Endothelial cell of umbilical vein (primary cell): ENCODE data around the gene CHN1. TPM values are rescaled to one million over a fixed set of nuclear protein-coding genes. Genes with fewer than 3 reads are reported as not detected.

Source experiments
- BruUV-seq: library from RNA; stranded (reverse); fragments of 400-500 nt; replicated peaks from 2 replicates; lab custom pipeline; 2021; lab: Mats Ljungman, UMichigan
- CTCF ChIA-PET: fragments of 300-600, 350-600 bp; sonication (Branson Sonifier 250); formaldehyde crosslinking; loops from one replicate; lab custom pipeline; 2021; ENCODE audit warnings: antibody characterized with exemption, inconsistent platforms; lab: Charles Lee
- POLR2A ChIA-PET: fragments of 300-600, 350-600 bp; sonication (Branson Sonifier 250); formaldehyde crosslinking; loops from one replicate; lab custom pipeline; 2021; ENCODE audit warnings: antibody characterized with exemption, inconsistent platforms; lab: Charles Lee
- DNase-seq: peaks from one replicate; pipeline ENCODE4 v3.0.0-alpha.2; 2011; ENCODE audit warnings: low read depth, low spot score
- FAIRE-seq: peaks from 2 replicates; lab custom pipeline; 2011; peaks lifted over from hg19 to GRCh38; lab: Jason Lieb, UNC
- H2AFZ ChIP-seq: 2 replicates; pipeline ENCODE4 v1.6.0; 2012; ENCODE audit warnings: low read depth, low read length, control low read depth, inconsistent platforms
- H3K27ac ChIP-seq: 2 replicates; pipeline ENCODE4 v1.5.1; 2011; ENCODE audit warnings: low read depth, mild to moderate bottlenecking, control low read depth, low read length, moderate library complexity; ENCODE audit not compliant: insufficient read depth
- H3K27me3 ChIP-seq, 2 experiments: 2 replicates each; pipeline versions ENCODE4 v1.6.0 to v1.6.1; 2011; ENCODE audit warnings: low read length in 2 of 2, mixed read lengths in 1 of 2; ENCODE audit not compliant: control insufficient read depth in 2 of 2, insufficient read depth in 2 of 2
- H3K36me3 ChIP-seq, 2 experiments: 2 replicates in 1 of 2; 3 replicates in 1 of 2; pipeline ENCODE4 v1.5.1; 2011; ENCODE audit warnings: low read length in 2 of 2, mild to moderate bottlenecking in 1 of 2, moderate library complexity in 1 of 2; ENCODE audit not compliant: control insufficient read depth in 2 of 2, insufficient read depth in 2 of 2; ENCODE audit errors: extremely low read depth in 1 of 2
- H3K4me1 ChIP-seq: 3 replicates; pipeline ENCODE4 v1.5.1; 2011; ENCODE audit warnings: mild to moderate bottlenecking, low read length; ENCODE audit not compliant: control insufficient read depth, insufficient read depth; ENCODE audit errors: extremely low read depth
- H3K4me2 ChIP-seq: 2 replicates; pipeline ENCODE4 v1.6.1; 2011; ENCODE audit warnings: low read length, control low read depth, mixed read lengths; ENCODE audit not compliant: insufficient read depth
- H3K4me3 ChIP-seq, 3 experiments: fragments of 200-600 bp in 1 of 3; sonication (generic), shearing (Covaris generic) in 1 of 3; replicated peaks in 1 of 3; 2 replicates each; pipeline ENCODE4 v1.5.1; 2011 to 2016; ENCODE audit warnings: control low read depth in 3 of 3, low read length in 3 of 3, mild to moderate bottlenecking in 2 of 3, inconsistent platforms in 1 of 3, low read depth in 1 of 3, moderate library complexity in 1 of 3; ENCODE audit not compliant: insufficient read depth in 1 of 3
- H3K79me2 ChIP-seq: 2 replicates; pipeline ENCODE4 v1.6.0; 2012; ENCODE audit warnings: low read length, inconsistent platforms; ENCODE audit not compliant: control insufficient read depth, insufficient read depth
- H3K9ac ChIP-seq: replicated peaks from 2 replicates; pipeline ENCODE3; 2011; ENCODE audit warnings: low read length, control low read depth; ENCODE audit not compliant: insufficient read depth; ENCODE audit errors: extremely low read depth
- H3K9me1 ChIP-seq: replicated peaks from 3 replicates; pipeline ENCODE4 v1.6.0; 2011; ENCODE audit warnings: mild to moderate bottlenecking, low read length; ENCODE audit not compliant: control insufficient read depth, insufficient read depth; ENCODE audit errors: extremely low read depth
- H3K9me3 ChIP-seq: replicated peaks from 2 replicates; pipeline ENCODE4 v1.5.1; 2012; ENCODE audit warnings: low read length, inconsistent platforms; ENCODE audit not compliant: control insufficient read depth, insufficient read depth
- H4K20me1 ChIP-seq: replicated peaks from 2 replicates; pipeline ENCODE3; 2011; ENCODE audit warnings: mild to moderate bottlenecking, low read length; ENCODE audit not compliant: control insufficient read depth, insufficient read depth; ENCODE audit errors: extremely low read depth
- EZH2 ChIP-seq: IDR thresholded peaks from 2 replicates; pipeline ENCODE4 v1.6.1; 2012; ENCODE audit warnings: borderline replicate concordance, low read depth, mild to moderate bottlenecking, moderate library complexity, low read length, inconsistent platforms; ENCODE audit not compliant: severe bottlenecking
- FOS ChIP-seq: IDR thresholded peaks from 2 replicates; pipeline ENCODE4 v1.6.1; 2011; ENCODE audit warnings: mild to moderate bottlenecking, low read length, moderate library complexity, borderline replicate concordance; ENCODE audit not compliant: insufficient read depth
- GATA2 ChIP-seq: IDR thresholded peaks from 2 replicates; pipeline ENCODE4 v1.7.0; 2011; ENCODE audit warnings: low read depth, mild to moderate bottlenecking, moderate library complexity, mixed read lengths, low read length; ENCODE audit not compliant: insufficient read length, insufficient read depth
- JUN ChIP-seq: IDR thresholded peaks from 2 replicates; pipeline ENCODE4 v1.6.1; 2011; ENCODE audit warnings: borderline replicate concordance, low read depth; ENCODE audit not compliant: insufficient read length, insufficient read depth
- POLR2A ChIP-seq: IDR thresholded peaks from 2 replicates; pipeline ENCODE4 v1.6.1; 2012; ENCODE audit warnings: low read depth, mild to moderate bottlenecking, control low read depth, low read length
- POLR2AphosphoS5 ChIP-seq: IDR thresholded peaks from 2 replicates; pipeline ENCODE4 v1.6.1; 2012; ENCODE audit warnings: low read depth, mild to moderate bottlenecking, control low read depth, low read length, moderate library complexity; ENCODE audit not compliant: insufficient read depth
- dilution Hi-C: fragments of 300-500 bp; cut with MboI; formaldehyde crosslinking; loops from one replicate; pipeline ENCODE4 v1.15.0; 2019; ENCODE audit warnings: low sequenced_read_pairs; ENCODE audit not compliant: extremely low pct_ligation_motif_present
- intact Hi-C: fragments of 100-400 bp; cut with micrococcal nuclease; formaldehyde crosslinking; loops from one replicate; pipeline ENCODE4 v1.10.0; 2022
- polyA plus RNA-seq, 4 experiments: library from polyadenylated mRNA; depleted of rRNA in 3 of 4; stranded (reverse) in 3 of 4; unstranded in 1 of 4; fragments of >200 nt; gene quantifications; 2 replicates each; pipeline versions ENCODE4 v1.2.1 to v1.2.3, GENCODE V29; 2011 to 2012; ENCODE audit warnings: missing spikeins in 1 of 4
- total RNA-seq: library from RNA; stranded (reverse); gene quantifications from 2 replicates; pipeline ENCODE4 v1.2.3, GENCODE V29; 2021
- TF ChIP-seq, protein P1 (sequence below), 2 donors: IDR thresholded peaks; 1 replicate in 1 of 2; 2 replicates in 1 of 2; pipeline ENCODE4 v1.5.1; 2011; ENCODE audit warnings: low read length in 2 of 2, mild to moderate bottlenecking in 2 of 2, moderate library complexity in 2 of 2, control low read depth in 1 of 2, inconsistent platforms in 1 of 2, low read depth in 1 of 2; ENCODE audit not compliant: insufficient read depth in 1 of 2; ENCODE audit errors: extremely low read depth in 1 of 2

The CHN1 gene
- total and polyA plus RNA-seq, 2 donors (not counting 3 experiments of a cell fraction or from before 2014, with no cell fraction given): 23.3 to 24.9 TPM

- Histone ChIP-seq H4K20me1 (no peaks in the 10 kb centered on the region), H3K4me3 (no peak overlapping the region), H3K9me1 (no peaks in the 10 kb centered on the region), H3K79me2 (no peaks in the 10 kb centered on the region), H2AFZ (no peak overlapping the region), H3K27ac (no peak overlapping the region), H3K27me3 (no peaks in the 10 kb centered on the region), H3K36me3 (no peaks in the 10 kb centered on the region), H3K4me2 (no peak overlapping the region), H3K9me3 (no peaks in the 10 kb centered on the region), H3K9ac (no peak overlapping the region), H3K4me1 (peaks cover 10% of the 10 kb centered on the region)
- intact Hi-C loops: no loop called here
- FAIRE-seq: no peak
- BruUV-seq: no TSS peak
- CTCF ChIA-PET: interaction anchor here (0.6 to 2.6 kb wide), 11 partner anchors 10 to 135 kb away, joined by 3 to 19 read pairs (median 4); no protein-coding TSS in a partner anchor
- POLR2A ChIA-PET: interaction anchor here (0.5 kb wide), 1 partner anchor 74 kb away, joined by 3 read pairs; no protein-coding TSS in a partner anchor
- dilution Hi-C loops: no loop called here
- TF ChIP-seq EZH2: no peak
- no peak for TF ChIP-seq POLR2A
- no peak for TF ChIP-seq JUN
- DNase-seq: no peak
Observed at GRCh38 chr2:174836995-174837390, 168.2 kb downstream of the CHN1 start.

DNA sequence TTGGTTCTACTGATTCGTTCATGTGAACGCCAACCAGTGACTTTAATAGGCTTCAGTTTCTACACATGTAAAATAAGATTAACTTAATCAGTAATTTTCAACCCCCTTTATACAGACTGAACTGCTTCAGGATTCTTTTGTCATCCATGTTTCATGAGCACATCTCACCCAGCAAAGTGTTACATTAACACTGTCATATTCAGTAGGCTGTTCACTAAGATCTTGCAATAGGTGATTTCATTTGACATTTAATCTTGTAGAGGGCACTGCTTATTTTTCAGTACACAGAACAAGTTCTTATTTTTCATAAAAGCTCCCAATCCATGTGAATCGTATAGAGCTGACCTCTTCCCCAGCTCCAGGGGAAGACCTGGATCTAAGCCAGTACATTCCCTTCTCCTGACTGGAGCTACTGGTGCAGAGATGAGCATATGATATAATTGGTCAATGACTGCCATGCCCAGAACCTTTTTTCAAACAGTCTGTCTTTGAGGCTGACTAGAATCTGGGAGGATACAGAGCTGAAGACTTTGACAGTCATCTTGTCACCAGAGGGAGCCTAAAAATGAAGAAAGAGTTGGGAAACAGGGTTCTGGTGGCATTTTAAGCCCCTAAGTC is 168.7 kb downstream of the CHN1 start:
- Histone ChIP-seq H2AFZ (no peak overlapping the region), H3K27ac (no peak overlapping the region), H4K20me1 (no peaks in the 10 kb centered on the region), H3K4me3 (no peak overlapping the region), H3K27me3 (no peaks in the 10 kb centered on the region), H3K9ac (no peak overlapping the region), H3K9me3 (no peaks in the 10 kb centered on the region), H3K4me2 (peak overlapping the region; percentile 12), H3K79me2 (no peaks in the 10 kb centered on the region), H3K36me3 (no peaks in the 10 kb centered on the region), H3K4me1 (peaks cover 10% of the 10 kb centered on the region), H3K9me1 (no peaks in the 10 kb centered on the region)
- intact Hi-C loops (no loop called here), dilution Hi-C loops (no loop called here)
- FAIRE-seq (peak; percentile 74), DNase-seq (peak; percentile 80)
- TF ChIP-seq POLR2AphosphoS5: peak; percentile 45
- TF ChIP-seq FOS: peak; percentile 57
- no peak for TF ChIP-seq EZH2
- TF ChIP-seq, protein P1, sequence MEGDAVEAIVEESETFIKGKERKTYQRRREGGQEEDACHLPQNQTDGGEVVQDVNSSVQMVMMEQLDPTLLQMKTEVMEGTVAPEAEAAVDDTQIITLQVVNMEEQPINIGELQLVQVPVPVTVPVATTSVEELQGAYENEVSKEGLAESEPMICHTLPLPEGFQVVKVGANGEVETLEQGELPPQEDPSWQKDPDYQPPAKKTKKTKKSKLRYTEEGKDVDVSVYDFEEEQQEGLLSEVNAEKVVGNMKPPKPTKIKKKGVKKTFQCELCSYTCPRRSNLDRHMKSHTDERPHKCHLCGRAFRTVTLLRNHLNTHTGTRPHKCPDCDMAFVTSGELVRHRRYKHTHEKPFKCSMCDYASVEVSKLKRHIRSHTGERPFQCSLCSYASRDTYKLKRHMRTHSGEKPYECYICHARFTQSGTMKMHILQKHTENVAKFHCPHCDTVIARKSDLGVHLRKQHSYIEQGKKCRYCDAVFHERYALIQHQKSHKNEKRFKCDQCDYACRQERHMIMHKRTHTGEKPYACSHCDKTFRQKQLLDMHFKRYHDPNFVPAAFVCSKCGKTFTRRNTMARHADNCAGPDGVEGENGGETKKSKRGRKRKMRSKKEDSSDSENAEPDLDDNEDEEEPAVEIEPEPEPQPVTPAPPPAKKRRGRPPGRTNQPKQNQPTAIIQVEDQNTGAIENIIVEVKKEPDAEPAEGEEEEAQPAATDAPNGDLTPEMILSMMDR (IDR thresholded peaks at IDR 0.05; ENCODE audit: extremely low read depth in 1 of 2, insufficient read depth in 1 of 2, low read depth in 1 of 2, low read length in 2 of 2): no peak
- peak; percentile 69 for TF ChIP-seq GATA2
- CTCF ChIA-PET: interaction anchor here (0.6 to 2.6 kb wide), 11 partner anchors 9 to 136 kb away, joined by 3 to 19 read pairs (median 4); no protein-coding TSS in a partner anchor
- POLR2A ChIA-PET: no interaction called here
- no TSS peak for BruUV-seq
